Measurements from ENCODE around the gene ELF4. TPM values are rescaled to one million over a fixed set of nuclear protein-coding genes. Genes with fewer than 3 reads are reported as not detected.

ELF4 gene
- total RNA-seq, 6 experiments from 2014 or later: 0.80 to 2.8 (median 1.6) TPM

GRCh38 chrX:130058652-130059051 is 51.6 kb downstream of the ELF4 start:
- Histone ChIP-seq H3K4me1 (peaks cover 0 to 4% (median 0%) of the 10 kb centered on the region in 4 donors), H3K36me3 (no peaks in the 10 kb centered on the region), H3K27ac (no peak overlapping the region), H3K27me3 (no peaks in the 10 kb centered on the region), H3K9me3 (no peaks in the 10 kb centered on the region), H3K4me3 (no peak overlapping the region)
- no peak for ATAC-seq
- no peak for TF ChIP-seq CTCF (IDR thresholded peaks at IDR 0.05)
- TF ChIP-seq POLR2A (IDR thresholded peaks at IDR 0.05): no peak
- intact Hi-C loops (cut with DNase I): no loop called here
- WGBS (ENCODE audit: insufficient coverage, low coverage, low lambda C conversion rate, missing lambda C conversion rate): 44% methylated on average over 7 of the region's 7 CpGs
- no peak for DNase-seq

DNA sequence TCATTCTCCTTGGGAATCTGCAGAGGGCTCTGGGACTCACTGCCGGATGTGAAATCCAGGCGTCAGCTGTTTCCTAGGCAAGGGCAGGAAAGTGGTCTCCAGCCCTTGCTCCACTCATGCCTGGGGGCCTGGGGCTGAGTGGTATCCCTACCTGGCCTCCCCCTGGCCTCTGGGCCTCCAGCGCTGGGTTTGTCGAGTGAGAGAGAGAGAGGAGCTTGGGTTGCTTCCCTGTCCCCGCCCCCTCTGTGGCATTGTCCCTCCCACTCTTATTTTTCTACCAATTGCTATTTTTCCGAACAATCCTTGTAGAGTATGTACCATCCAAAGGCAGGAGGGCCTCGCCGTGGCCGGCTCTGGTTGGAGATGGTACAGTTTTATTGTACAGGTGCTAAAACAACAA is 53.1 kb downstream of the ELF4 start:
- DNase-seq (no peak), ATAC-seq (no peak)
- WGBS (ENCODE audit: insufficient coverage, low coverage, low lambda C conversion rate, missing lambda C conversion rate): 67% methylated on average over 6 of the region's 9 CpGs
- H3K36me3 ChIP-seq: peaks cover 0 to 12% (median 3%) of the 10 kb centered on the region in 4 donors
- H3K9me3 ChIP-seq: no peaks in the 10 kb centered on the region
- no peaks in the 10 kb centered on the region for H3K27me3 ChIP-seq
- TF ChIP-seq CTCF (IDR thresholded peaks at IDR 0.05): no peak
- no peak for TF ChIP-seq POLR2A (IDR thresholded peaks at IDR 0.05)
- H3K27ac ChIP-seq: no peak overlapping the region
- H3K4me3 ChIP-seq: no peak overlapping the region
- intact Hi-C loops (cut with DNase I): no loop called here
- peaks cover 0 to 4% (median 0%) of the 10 kb centered on the region in 4 donors for H3K4me1 ChIP-seq

DNA sequence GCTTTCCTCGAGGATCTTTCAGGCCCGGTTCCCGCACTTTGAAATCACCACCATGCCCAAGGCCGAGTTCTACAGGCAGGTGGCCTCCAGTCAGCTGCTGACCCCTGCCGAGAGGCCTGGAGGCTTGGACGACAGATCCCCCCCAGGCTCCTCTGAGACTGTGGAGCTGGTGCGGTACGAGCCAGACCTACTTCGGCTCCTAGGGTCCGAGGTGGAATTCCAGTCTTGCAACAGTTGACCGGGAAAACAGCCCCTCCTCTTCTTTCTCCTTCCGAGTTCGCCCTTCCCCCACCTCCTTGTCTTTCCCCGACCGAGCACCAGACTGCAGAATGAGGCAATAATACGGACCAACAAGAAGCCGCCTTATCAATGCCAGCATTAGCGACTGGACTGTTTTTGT is 54.4 kb downstream of the ELF4 start:
- intact Hi-C loops (cut with DNase I): no loop called here
- Histone ChIP-seq H3K27ac (no peak overlapping the region), H3K36me3 (peaks cover 0 to 19% (median 3%) of the 10 kb centered on the region in 4 donors), H3K9me3 (no peaks in the 10 kb centered on the region), H3K4me3 (no peak overlapping the region), H3K27me3 (no peaks in the 10 kb centered on the region), H3K4me1 (peaks cover 0 to 3% (median 0%) of the 10 kb centered on the region in 4 donors)
- TF ChIP-seq CTCF (IDR thresholded peaks at IDR 0.05) (no peak), POLR2A (IDR thresholded peaks at IDR 0.05) (no peak)
- DNase-seq: no peak
- ATAC-seq: no peak
- 59% methylated on average over 9 of the region's 18 CpGs for WGBS (ENCODE audit: insufficient coverage, low coverage, low lambda C conversion rate, missing lambda C conversion rate)

DNA sequence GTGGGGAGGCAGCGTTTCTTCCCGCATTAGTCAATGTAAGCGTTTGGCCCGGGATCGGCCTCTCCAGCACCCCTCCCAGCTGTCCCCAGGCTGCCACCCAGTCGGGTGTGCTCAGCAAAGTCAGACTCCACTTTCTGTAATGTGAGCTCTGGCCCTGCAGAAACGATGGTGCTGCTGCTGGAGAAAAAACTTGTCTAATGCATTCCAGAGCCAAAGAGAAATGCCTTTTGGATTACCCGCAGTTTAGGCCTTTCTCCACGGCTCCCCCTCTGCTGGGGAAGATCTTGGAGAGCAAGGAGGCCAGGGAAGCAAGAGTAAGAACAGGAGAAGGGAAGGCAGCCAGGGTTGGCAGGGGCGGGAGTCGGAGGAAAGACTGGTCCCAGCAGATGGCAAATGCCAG is 55.2 kb downstream of the ELF4 start:
- Histone ChIP-seq H3K4me3 (no peak overlapping the region), H3K4me1 (no peaks in the 10 kb centered on the region), H3K9me3 (no peaks in the 10 kb centered on the region), H3K27me3 (no peaks in the 10 kb centered on the region), H3K27ac (no peak overlapping the region), H3K36me3 (peaks cover 0 to 19% (median 3%) of the 10 kb centered on the region in 4 donors)
- ATAC-seq: no peak
- no peak for DNase-seq
- TF ChIP-seq CTCF (IDR thresholded peaks at IDR 0.05) (no peak), POLR2A (IDR thresholded peaks at IDR 0.05) (no peak)
- 71% methylated on average over 6 of the region's 11 CpGs for WGBS (ENCODE audit: insufficient coverage, low coverage, low lambda C conversion rate, missing lambda C conversion rate)
- intact Hi-C loops (cut with DNase I): no loop called here

DNA sequence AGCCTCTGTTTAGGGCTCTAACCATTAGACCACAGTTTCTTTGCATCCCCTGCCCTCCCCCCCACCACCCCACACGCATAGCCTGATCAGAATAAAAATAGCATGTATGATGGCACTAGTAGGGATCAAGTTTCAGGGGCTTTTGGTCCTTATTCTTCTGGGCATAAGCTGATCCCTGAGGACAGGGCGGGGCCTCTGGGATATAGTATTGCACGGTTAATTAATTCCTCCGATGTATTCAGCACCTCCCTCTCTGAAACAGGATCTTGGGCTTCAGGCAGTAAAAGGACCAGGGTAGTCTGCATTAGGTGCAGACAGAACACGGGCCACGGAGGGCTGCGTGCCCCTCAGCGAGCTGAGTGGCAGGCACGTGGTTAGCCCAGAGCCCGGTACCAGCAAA is 57.1 kb downstream of the ELF4 start:
- WGBS (ENCODE audit: insufficient coverage, low coverage, low lambda C conversion rate, missing lambda C conversion rate): 76% methylated on average over 4 of the region's 10 CpGs
- Histone ChIP-seq H3K27ac (no peak overlapping the region), H3K9me3 (no peaks in the 10 kb centered on the region), H3K36me3 (peaks cover 0 to 19% (median 3%) of the 10 kb centered on the region in 4 donors), H3K27me3 (no peaks in the 10 kb centered on the region), H3K4me1 (no peaks in the 10 kb centered on the region), H3K4me3 (no peak overlapping the region)
- TF ChIP-seq POLR2A (IDR thresholded peaks at IDR 0.05) (no peak), CTCF (IDR thresholded peaks at IDR 0.05) (no peak)
- no peak for ATAC-seq
- intact Hi-C loops (cut with DNase I): no loop called here
- no peak for DNase-seq

Data from right lobe of liver (tissue), 6 donors.